GM21723 (cell line): Measurements from ENCODE around the gene CEP72.
"Not testable (repeated sequence)": the region's sequence is repeated elsewhere in the genome, so short reads cannot be mapped to it uniquely, and the experiment has no call there.

Experiments
- ATAC-seq: cut with Tn5 transposase; IDR thresholded peaks from one replicate; pipeline ENCODE4 v1.9.1; 2021; ENCODE audit warnings: mild to moderate bottlenecking, moderate library complexity; ENCODE audit not compliant: unreplicated experiment

The CEP72 gene

DNA sequence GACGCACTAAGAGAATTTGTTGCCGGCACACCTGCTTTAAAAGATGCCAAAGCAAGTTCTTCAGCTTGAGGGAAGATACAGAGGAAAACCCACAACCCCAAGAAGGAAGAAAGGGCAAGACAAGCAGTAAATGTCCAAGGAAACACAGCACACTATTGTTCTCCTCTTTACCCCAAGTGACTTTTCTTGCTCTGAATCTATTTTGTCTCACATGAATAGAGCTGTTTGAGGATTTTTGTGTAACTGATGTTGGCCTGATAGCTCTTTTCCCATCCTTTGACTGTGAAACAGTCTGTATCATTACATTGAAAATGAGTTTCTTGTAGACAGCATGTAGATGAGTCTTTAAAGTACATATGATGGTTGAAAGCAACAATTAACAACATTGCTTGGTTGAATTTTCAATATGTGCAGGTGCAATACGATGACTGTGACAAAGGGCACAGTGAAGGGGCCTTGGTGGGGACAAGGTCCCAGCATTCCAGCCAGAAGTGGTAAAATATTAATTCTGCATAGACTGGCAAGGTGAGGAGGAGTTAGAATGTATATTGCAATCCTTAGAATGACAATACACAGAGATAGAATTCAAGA, 16.8 kb upstream of the CEP72 start:
- ATAC-seq: no peak

- no peak for ATAC-seq
Measured at GRCh38 chr5:597871-598563, 14.1 kb upstream of the CEP72 start.

- ATAC-seq: no peak
Measured at GRCh38 chr5:598564-598890, 13.6 kb upstream of the CEP72 start.

DNA sequence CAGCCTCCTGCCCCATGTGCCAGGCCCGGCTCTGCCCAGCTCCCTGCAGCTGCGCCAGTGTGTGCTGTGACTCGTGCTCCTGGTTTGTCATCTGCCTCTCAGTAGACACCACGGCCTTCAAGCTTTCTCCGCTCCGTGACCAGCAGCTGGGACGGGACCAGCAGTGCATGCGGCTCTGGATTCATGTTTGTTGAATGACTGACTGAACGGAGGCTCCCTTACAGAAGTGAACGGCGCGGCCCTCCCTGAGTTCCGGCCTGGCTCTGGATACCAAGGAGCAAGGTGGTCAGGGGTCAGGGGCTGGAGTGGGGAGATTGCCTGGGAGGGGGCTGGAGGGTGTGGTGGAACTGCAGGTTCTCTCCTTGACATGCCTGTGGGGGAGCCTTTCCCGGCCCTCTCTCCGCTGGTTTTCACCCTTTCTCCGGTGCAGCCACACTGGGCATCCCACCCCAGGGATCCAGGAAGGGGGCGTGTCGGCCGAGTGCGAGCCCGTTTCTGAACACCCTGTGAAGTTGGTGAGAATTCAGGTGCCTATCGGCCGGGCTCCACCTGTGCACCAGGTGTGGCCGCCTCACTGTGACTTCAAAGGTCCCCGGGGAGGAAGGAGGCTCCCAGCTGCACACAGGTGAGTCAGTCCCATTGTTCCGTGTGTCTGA, 11.1 kb upstream of the CEP72 start:
- ATAC-seq: no peak

DNA sequence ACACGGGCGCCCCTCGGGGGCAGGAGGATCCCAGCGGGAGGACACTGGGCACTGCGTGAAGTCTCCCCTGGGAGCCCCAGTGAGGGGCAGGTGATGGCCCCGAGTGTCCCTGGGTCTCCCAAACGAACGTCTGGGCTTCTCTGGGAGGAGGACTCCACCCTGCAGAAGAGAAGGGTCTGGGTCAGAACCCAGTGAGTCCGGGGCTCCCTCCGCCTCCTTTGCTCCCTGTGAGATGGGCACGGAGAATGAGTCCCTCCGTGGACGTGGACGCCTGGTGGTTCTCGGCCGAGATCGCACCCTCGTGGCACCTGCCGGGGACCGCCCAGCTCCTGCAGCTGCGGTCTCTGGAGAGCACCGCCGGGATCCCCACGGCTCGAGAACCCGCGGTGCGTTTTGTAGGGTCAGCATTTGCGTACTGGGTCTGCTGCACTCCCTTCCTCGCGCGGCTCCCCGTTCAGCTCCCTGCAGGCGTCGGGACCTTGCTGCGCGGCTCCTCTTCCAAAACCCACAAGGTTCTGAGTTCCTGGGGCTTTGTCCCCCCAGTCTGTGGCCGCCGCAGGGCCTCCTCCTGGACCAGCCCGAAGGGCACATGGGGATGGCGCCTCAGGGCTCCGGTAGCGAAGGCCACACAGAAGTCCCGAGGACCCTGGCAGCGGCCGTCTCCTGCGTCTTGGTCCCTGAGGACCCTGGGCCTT, 10.2 kb upstream of the CEP72 start:
- no peak for ATAC-seq

GRCh38 chr5:602466-603035, 9.6 kb upstream of the CEP72 start:
- no peak for ATAC-seq

GRCh38 chr5:603081-603998, 8.8 kb upstream of the CEP72 start:
- no peak for ATAC-seq

DNA sequence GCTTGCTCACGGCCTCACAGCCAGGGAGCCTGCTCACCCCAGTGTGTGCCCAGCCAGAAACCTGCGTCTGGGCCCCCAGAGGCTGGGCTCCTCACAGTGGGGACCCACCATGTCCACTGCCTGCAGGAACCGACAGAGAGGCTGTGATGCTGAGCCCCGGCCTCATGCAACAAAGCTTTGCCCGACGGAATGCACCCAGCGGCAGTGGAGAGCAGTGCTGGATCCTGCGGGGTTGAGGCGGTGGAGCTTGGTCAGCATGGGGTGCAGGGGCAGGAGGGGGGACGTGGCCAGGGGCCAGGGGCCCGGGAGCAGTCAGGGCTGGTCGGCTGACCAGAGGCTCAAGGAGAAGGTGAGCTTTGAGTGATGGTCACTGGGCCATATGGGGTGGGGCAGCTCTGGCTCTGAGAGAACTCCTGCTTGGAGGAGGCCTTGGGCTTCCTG, 7.7 kb upstream of the CEP72 start:
- no peak for ATAC-seq

- not testable (repeated sequence) for ATAC-seq
Measured at GRCh38 chr5:605090-605489, 7.0 kb upstream of the CEP72 start.

- ATAC-seq: no peak
Measured at GRCh38 chr5:606061-606460, 6.1 kb upstream of the CEP72 start.

DNA sequence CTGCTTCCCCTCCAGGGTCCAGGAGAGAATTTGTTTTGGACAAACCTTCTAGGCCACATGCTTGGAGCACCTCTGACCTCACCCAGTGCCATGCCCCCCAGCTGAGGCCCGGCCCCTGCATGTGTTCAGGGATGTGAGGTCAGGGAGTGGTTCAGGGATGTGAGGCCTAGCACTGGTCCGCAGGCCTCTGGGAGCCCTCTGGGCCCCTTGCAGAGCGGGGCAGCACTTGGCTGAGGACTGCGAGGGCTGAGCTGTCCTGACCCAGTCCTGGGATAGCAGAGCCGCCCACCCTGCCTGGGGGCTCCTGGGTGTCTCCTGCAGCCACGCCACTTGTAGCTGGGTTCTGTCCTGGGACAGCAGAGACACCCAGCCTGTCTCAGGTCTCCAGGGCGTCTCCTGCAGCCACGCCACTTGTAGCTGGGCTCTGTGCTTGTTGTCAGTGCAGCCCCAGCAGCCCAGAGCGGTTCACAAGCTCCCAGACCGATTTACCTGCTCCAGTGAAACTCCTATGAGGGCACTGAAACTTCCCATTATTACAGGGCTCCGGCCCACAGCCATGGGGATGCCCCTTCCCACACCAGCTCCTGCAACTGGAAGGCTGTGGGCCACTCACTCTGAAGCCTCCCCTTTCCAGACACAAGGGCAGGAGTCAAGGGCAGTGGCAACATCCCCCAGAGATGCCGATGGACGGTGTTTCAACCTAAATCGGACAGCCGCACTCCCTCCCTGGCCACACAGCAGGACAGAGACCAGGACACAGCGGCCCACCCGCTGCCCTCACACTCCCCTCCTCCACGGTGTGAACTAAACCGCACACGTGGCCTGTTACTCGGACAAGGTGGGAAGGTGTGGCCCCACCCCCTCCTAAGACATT, 5.4 kb upstream of the CEP72 start:
- ATAC-seq: no peak

DNA sequence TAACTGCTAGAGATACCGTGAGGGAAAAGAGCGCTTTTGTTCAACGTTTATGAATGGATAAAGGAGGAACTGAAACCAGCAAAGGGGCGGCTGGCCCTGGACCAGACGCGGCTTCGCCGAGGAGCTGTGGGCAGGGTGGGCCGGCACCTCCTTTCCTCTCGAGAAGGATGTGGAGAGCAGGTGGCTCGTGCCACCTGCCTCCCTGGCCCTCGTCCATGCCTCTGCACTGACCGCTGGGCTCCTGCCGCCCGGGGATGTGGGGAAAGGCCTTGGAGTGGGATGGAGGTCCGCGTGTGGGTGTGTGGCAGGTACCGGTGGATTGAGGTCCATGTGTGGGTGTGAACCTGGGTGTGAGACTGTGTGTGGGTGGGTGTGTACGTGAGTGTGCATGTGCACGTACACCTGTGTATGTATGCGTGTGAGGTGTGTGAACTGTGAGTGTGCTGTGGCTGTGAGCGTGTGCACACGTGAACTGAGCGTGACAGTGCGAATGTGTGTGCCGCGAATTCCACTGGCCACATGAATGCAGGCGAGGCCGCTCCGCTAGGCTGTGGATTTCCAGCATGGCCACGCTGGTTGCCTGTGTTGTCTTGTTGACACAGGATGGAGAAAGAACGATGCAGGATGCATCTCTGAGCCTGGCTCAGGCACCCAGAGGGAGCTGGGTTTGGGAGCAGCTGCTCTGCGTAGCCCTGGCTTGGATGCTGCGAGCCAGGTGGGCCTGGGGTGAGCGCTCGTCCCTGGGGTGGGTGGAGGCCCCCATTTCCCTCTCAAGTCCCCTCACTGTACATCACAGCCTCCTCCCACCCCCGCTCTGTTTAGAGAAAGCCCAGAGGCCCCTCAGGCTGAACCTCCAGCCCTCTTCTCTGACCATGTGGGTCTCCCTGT, 4.4 kb upstream of the CEP72 start:
- ATAC-seq: peak; percentile 47

- ATAC-seq: no peak
Measured at GRCh38 chr5:608429-609370, 3.4 kb upstream of the CEP72 start.

GRCh38 chr5:609506-609905, 2.6 kb upstream of the CEP72 start:
- ATAC-seq: no peak

DNA sequence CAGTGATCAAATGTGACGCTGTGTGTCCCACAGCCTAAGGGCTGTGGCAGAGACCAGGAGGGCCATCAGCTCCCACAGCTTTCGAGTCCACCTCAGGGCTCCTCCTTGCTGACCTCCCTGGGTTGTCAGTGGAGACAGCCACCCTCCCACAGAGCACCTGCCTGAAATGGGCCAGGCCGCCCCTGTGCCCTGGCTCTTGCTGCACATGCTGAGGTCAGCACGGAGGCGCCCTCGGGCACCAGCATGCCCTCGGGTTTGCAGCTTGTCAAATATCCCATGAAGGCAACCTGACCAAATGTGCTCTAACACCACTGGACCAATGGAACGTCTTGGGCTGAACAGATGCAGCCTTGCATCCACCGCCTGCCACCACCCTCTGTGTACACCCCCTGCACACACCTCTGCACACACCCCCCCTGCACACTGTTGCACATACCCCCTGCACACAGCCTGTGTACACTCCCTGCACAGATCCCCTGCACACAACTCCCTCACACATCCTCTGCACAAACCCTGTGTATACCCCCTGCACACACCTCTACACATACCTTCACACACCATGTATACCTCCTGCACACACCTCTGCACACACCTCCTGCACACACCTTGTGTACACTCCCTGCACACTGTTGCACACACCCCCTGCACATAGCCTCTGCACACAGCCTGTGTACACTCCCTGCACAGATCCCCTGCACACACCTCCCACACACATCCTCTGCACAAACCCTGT, 2.0 kb upstream of the CEP72 start:
- no peak for ATAC-seq
